KMS-11 (cell line): ENCODE measurements around the gene IDUA.

Experiments used
- H2AFZ ChIP-seq: fragments of 200-600 bp; sonication (generic); 2 replicates; pipeline ENCODE4 v1.6.1; 2016; ENCODE audit warnings: antibody characterized with exemption, mixed run types, low read depth
- H3K27ac ChIP-seq: fragments of 200-600 bp; sonication (generic); 2 replicates; pipeline ENCODE4 v1.6.1; 2016; ENCODE audit warnings: mild to moderate bottlenecking, mixed run types
- H3K27me3 ChIP-seq: fragments of 200-600 bp; sonication (generic); 2 replicates; pipeline ENCODE4 v1.6.1; 2017; ENCODE audit warnings: mild to moderate bottlenecking, low read depth, mixed run types, moderate library complexity; ENCODE audit not compliant: insufficient read depth
- H3K36me3 ChIP-seq: fragments of 200-600 bp; sonication (generic); 2 replicates; pipeline ENCODE4 v1.6.1; 2017; ENCODE audit warnings: mild to moderate bottlenecking, mixed run types; ENCODE audit not compliant: insufficient read depth
- H3K4me1 ChIP-seq: fragments of 200-600 bp; sonication (generic); 2 replicates; pipeline ENCODE4 v1.6.1; 2016; ENCODE audit warnings: mild to moderate bottlenecking, low read depth, mixed run types; ENCODE audit not compliant: poor library complexity, severe bottlenecking
- H3K4me2 ChIP-seq: fragments of 200-600 bp; sonication (generic); 2 replicates; pipeline ENCODE4 v1.7.0; 2016; ENCODE audit warnings: mild to moderate bottlenecking, mixed run types
- H3K4me3 ChIP-seq: fragments of 200-600 bp; sonication (generic); IDR thresholded peaks from 2 replicates; pipeline ENCODE4 v1.6.1; 2017; ENCODE audit warnings: low read depth, low read length, mixed read lengths; ENCODE audit not compliant: insufficient read depth
- H3K79me2 ChIP-seq: fragments of 200-600 bp; sonication (generic); 2 replicates; pipeline ENCODE4 v1.6.1; 2016; ENCODE audit warnings: low read depth, mixed run types; ENCODE audit not compliant: insufficient read depth
- H3K9ac ChIP-seq: fragments of 200-600 bp; sonication (generic); 2 replicates; pipeline ENCODE4 v1.6.1; 2016; ENCODE audit warnings: mild to moderate bottlenecking, mixed run types
- H4K20me1 ChIP-seq: fragments of 200-600 bp; sonication (generic); 2 replicates; pipeline ENCODE4 v1.6.1; 2016; ENCODE audit warnings: mild to moderate bottlenecking, mixed run types; ENCODE audit not compliant: insufficient read depth
- CTCF ChIP-seq: fragments of 200-600 bp; sonication (generic); conservative IDR thresholded peaks from 2 replicates; pipeline ENCODE4 v1.6.1; 2017; ENCODE audit warnings: low read depth, mild to moderate bottlenecking, antibody characterized with exemption, low read length, moderate library complexity, mixed read lengths

Gene IDUA

GRCh38 chr4:958314-958665 lies 28.6 kb upstream of the IDUA start:
- no peaks in the 10 kb centered on the region for H3K27me3 ChIP-seq
- no peak for TF ChIP-seq CTCF
- H3K4me3 ChIP-seq = no peak overlapping the region
- H3K9ac ChIP-seq = no peak overlapping the region
- no peaks in the 10 kb centered on the region for H3K4me1 ChIP-seq
- no peaks in the 10 kb centered on the region for H4K20me1 ChIP-seq
- H3K36me3 ChIP-seq = no peaks in the 10 kb centered on the region
- no peaks in the 10 kb centered on the region for H3K79me2 ChIP-seq
- no peak overlapping the region for H3K27ac ChIP-seq
- no peak overlapping the region for H3K4me2 ChIP-seq
- no peak overlapping the region for H2AFZ ChIP-seq

- H3K79me2 ChIP-seq = no peaks in the 10 kb centered on the region
- H4K20me1 ChIP-seq = no peaks in the 10 kb centered on the region
- H3K4me2 ChIP-seq = no peak overlapping the region
- H3K4me1 ChIP-seq = no peaks in the 10 kb centered on the region
- H3K36me3 ChIP-seq = no peaks in the 10 kb centered on the region
- H3K27ac ChIP-seq = no peak overlapping the region
- no peak overlapping the region for H3K9ac ChIP-seq
- no peak for TF ChIP-seq CTCF
- H2AFZ ChIP-seq = no peak overlapping the region
- no peaks in the 10 kb centered on the region for H3K27me3 ChIP-seq
- H3K4me3 ChIP-seq = no peak overlapping the region
These were observed 28.0 kb upstream of the IDUA start for GRCh38 chr4:958696-959337.

GRCh38 chr4:959338-960139 lies 27.3 kb upstream of the IDUA start:
- no peaks in the 10 kb centered on the region for H3K27me3 ChIP-seq
- no peaks in the 10 kb centered on the region for H3K36me3 ChIP-seq
- H4K20me1 ChIP-seq = no peaks in the 10 kb centered on the region
- no peak for TF ChIP-seq CTCF
- H3K4me1 ChIP-seq = no peaks in the 10 kb centered on the region
- no peak overlapping the region for H3K4me3 ChIP-seq
- H3K4me2 ChIP-seq = no peak overlapping the region
- no peak overlapping the region for H2AFZ ChIP-seq
- no peak overlapping the region for H3K9ac ChIP-seq
- no peaks in the 10 kb centered on the region for H3K79me2 ChIP-seq
- H3K27ac ChIP-seq = no peak overlapping the region

DNA sequence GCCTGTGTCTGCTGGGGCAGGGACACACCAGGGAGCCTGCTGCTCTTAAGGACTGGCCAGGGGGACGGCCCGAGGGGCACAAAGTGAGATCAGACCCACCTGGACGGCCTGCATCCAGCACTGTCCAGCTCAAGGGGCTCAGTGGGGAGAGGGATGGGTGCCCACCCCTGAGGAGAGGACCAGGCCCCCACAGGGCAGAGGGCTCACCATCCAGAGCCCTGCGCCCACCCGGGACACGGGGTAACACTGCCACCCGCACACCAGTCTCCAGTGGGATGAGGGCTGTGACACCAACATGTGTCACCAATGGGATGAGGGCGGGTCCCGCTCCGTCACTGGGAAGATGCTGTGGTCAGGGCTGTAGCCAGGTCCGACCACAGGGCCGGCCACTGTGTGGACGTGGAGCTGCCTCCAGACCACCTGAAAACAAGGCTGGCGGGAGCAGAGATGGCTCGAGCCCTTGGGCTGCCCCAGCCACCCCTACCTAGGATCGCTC lies 26.7 kb upstream of the IDUA start:
- Histone ChIP-seq H2AFZ (no peak overlapping the region), H3K4me1 (no peaks in the 10 kb centered on the region), H3K27me3 (no peaks in the 10 kb centered on the region), H3K4me3 (no peak overlapping the region), H3K9ac (no peak overlapping the region), H3K4me2 (no peak overlapping the region), H4K20me1 (no peaks in the 10 kb centered on the region), H3K36me3 (no peaks in the 10 kb centered on the region), H3K79me2 (no peaks in the 10 kb centered on the region), H3K27ac (no peak overlapping the region)
- TF ChIP-seq CTCF = no peak
